UCSD-AML1 (cell line): ENCODE data around the gene ZNF396.

ENCODE experiments used
- DNase-seq: peaks from one replicate; lab custom pipeline; 2025; ENCODE audit not compliant: unreplicated experiment; lab: John Stamatoyannopoulos, UW

ZNF396 gene

GRCh38 chr18:35386600-35387100, 9.5 kb upstream of the ZNF396 start:
- DNase-seq, result peak; percentile 53

GRCh38 chr18:35383136-35383535, 6.0 kb upstream of the ZNF396 start:
- no peak for DNase-seq

GRCh38 chr18:35379421-35379820, 2.3 kb upstream of the ZNF396 start:
- no peak for DNase-seq

- DNase-seq, result no peak
These were observed 1.4 kb upstream of the ZNF396 start for GRCh38 chr18:35378574-35378896.

DNA sequence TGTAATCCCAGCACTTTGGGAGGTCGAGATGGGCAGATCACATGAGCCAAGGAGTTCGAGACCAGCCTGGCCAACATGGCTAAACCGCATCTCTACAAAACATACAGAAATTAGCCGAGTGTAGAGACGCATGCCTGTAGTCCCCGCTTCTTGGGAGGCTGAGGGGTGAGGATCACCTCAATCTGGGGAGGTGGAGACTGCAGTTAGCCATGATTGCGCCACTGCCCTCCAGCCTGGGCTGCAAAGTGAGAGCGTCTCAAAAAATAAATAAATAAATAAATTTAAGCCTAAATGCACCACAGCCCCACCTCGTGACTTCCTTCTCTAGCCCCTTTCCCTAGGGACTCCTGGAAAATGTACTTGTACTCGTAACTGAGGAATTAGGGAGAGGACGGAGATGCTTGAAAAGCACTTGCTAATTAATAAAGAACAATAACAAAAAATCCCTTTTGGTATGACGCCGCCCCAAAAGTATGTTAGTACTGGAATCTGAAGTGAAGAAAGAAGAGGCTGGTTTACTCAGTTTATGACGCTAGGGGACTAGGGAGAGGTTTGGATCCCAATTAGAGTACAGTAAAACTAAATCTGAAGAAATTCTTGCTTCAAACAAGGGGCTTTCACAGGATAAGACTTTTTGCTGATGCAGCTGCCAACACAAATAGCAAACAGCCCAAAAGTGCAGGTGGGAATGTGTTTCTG, 887 bp upstream of the ZNF396 start:
- no peak for DNase-seq

DNA sequence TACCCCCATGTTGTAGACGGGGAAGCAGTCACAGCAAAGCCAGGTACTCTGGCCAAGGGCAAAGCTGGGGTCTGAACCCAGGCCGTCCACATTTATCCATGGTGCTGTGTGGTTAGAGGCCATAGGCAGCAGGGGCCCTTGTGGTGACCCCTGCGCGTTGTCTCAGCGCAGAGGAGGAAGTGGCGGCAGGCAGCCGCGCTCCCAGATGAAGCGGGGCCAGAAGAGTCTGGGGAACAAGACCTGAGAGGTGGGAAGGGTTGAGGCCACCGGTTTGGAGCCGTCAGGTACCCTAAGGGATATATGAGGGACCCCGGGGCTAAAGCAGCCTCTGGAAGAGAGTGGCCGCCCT, 770 bp downstream of the ZNF396 start:
- DNase-seq, result peak; percentile 32

GRCh38 chr18:35374708-35375107, 2.4 kb downstream of the ZNF396 start:
- DNase-seq, result no peak

GRCh38 chr18:35371412-35372195, 5.5 kb downstream of the ZNF396 start:
- DNase-seq, result no peak

- DNase-seq, result no peak
These were observed 8.0 kb downstream of the ZNF396 start for GRCh38 chr18:35369126-35369525.

- DNase-seq, result no peak
These were observed 8.5 kb downstream of the ZNF396 start for GRCh38 chr18:35368595-35368994.

- no peak for DNase-seq
These were observed 14.6 kb downstream of the ZNF396 start for GRCh38 chr18:35362531-35362930.

GRCh38 chr18:35361570-35362321, 15.4 kb downstream of the ZNF396 start:
- DNase-seq, result no peak

DNA sequence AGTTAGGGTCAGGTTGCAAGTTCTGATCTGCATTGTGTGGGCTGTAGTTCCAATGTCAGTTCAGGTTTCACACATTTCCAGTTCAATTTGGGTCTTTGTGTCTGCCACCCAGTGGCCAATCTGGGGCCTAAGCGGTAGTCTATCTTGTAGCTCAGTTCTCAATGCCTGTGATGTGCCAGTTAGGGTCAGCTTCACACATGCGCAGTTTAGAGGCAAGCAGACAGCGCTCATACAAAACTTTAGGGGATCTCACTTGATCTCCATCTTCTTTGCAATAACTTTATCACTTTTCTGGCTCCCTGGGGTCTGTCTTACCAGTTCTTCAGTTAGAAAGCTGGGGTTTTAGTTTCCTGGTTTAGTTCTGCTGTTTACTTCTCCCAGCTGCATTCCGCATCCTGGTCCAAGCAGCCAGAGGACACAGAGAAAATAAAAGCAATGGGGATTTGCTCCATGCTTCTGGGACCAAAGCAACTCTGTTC, 22.0 kb downstream of the ZNF396 start:
- peak; percentile 47 for DNase-seq

GRCh38 chr18:35352778-35353177, 24.4 kb downstream of the ZNF396 start:
- DNase-seq, result no peak

- no peak for DNase-seq
These were observed 24.9 kb downstream of the ZNF396 start for GRCh38 chr18:35352283-35352682.

- DNase-seq, result no peak
These were observed 29.1 kb downstream of the ZNF396 start for GRCh38 chr18:35348001-35348400.

DNA sequence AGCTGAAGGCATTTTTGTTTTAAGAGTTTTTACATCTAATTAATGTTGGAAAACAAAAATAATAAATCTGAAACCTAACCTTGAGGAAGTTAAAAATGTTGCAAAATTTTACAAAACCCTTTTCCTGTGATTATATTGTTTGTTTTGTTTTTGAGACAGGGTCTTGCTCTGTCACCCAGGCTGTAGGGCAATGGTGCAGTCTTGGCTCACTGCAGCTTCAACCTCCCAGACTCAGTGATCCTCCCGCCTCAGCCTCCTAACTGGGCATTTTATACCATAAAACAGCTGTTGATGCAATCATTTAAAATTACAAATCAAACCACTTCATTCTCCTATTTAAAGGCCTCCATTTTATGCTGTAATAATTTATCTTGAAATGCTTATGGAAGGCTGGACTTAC, 31.2 kb downstream of the ZNF396 start:
- DNase-seq, result no peak

- DNase-seq, result no peak
These were observed 31.6 kb downstream of the ZNF396 start for GRCh38 chr18:35345460-35345921.

GRCh38 chr18:35344736-35345459, 32.2 kb downstream of the ZNF396 start:
- no peak for DNase-seq

DNA sequence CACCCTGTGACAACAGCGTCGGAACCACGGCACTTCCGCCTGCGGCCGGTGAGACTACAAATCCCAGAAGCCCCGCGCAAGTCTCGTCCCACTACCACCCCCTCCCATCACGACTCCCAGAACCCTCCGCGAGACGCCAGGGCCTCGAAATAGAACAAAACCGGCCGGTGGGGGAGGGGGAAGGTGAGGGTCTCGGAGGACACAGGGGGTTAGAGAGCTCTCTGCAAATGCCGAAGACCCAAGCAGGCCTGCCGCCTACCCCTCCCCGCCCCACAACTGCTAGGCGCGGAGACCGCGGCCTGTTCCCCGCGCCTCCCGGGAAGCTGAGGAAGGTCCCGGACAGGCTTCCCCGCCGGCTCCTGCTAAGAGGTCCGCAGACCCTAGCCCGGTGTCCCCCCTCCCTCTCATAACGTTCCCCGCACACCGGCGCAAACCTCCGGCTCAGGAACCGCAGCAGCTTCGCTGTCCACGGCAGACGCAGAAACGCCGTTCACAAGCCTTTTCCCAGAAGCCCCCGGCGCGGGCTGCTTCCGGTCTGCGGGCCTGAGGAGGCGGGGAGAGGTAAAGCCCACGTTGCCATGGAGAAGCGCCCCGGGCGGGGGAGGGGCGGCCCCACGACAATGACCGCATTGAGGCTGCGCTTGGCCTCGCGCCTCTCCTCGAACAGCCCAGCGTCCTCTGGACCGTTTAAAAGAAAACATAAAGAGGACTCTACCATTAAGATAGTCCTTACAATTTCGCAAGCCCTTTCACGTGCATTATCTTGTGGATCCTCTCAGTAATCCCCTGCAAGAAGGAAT, 33.0 kb downstream of the ZNF396 start, which contains the start of gene ZNF24:
TSS of gene ZNF24 (minus strand) at position 485 of the 800 bp plus-strand sequence. CDS start 3,770 bp downstream, outside the sequence.
- DNase-seq, result peak; percentile 94
